ENCODE data around the gene FOS.

DNA sequence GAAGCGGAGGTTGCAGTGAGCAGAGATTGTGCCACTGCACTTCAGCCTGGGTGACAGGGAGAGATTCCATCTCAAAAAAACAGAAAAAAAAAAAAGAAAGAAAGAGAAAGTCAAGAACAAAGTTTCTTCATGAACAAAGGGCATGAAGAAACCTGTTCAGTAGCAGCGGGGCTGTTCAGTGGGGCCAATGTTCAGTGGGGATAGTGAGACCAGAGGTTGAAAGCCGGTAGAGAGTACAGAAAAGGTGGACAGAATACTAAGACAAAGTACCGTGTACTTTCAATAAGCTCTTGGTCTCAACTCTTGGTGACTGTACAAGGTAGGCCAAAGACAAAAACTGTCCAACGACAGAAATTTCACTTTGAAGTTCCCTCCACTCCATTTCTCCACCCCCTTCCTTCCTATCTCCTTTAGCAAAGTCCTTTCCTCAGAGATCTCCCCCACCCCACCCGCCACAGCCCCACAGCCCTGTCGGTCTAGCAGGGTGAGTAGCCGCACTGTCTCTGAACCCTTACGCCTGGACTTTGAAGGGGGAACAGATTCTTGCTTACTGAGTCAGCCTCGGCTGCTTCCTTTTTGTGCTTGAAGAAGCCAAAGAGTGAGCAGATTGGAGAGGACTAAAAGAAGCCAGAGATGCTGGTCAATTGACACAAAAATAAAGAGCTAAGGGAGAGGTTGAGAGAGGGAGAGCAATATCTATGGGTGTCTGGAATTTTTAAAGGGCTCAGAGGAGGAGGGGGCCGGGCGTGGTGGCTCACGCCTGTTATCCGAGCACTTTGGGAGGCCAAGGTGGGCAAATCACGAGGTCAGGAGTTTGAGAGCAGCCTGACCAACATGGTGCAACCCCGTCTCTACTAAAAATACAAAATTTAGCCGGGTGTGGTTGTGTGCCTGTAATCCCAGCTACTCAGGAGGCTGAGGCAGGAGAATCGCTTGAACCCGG, 44.2 kb upstream of the FOS start:
- TF ChIP-seq, protein P1, sequence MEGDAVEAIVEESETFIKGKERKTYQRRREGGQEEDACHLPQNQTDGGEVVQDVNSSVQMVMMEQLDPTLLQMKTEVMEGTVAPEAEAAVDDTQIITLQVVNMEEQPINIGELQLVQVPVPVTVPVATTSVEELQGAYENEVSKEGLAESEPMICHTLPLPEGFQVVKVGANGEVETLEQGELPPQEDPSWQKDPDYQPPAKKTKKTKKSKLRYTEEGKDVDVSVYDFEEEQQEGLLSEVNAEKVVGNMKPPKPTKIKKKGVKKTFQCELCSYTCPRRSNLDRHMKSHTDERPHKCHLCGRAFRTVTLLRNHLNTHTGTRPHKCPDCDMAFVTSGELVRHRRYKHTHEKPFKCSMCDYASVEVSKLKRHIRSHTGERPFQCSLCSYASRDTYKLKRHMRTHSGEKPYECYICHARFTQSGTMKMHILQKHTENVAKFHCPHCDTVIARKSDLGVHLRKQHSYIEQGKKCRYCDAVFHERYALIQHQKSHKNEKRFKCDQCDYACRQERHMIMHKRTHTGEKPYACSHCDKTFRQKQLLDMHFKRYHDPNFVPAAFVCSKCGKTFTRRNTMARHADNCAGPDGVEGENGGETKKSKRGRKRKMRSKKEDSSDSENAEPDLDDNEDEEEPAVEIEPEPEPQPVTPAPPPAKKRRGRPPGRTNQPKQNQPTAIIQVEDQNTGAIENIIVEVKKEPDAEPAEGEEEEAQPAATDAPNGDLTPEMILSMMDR (IDR thresholded peaks at IDR 0.05; ENCODE audit: low read depth, low read length), result no peak
- no peak for TF ChIP-seq MYC (IDR thresholded peaks at IDR 0.05; ENCODE audit: low read depth, low read length)
- TF ChIP-seq, protein P2, sequence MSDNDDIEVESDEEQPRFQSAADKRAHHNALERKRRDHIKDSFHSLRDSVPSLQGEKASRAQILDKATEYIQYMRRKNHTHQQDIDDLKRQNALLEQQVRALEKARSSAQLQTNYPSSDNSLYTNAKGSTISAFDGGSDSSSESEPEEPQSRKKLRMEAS (IDR thresholded peaks at IDR 0.05; ENCODE audit: low read depth, low read length), result no peak

Measured in NB4 (cell line).